ENCODE data around the gene MYO19. TPM values are rescaled to one million over a fixed set of nuclear protein-coding genes. Genes with fewer than 3 reads are reported as not detected.
A peak's percentile ranks its signal among the peaks of the same experiment; 100 is the strongest.

Gene MYO19
- total RNA-seq, 2 experiments from 2014 or later: 109 to 154 TPM

DNA sequence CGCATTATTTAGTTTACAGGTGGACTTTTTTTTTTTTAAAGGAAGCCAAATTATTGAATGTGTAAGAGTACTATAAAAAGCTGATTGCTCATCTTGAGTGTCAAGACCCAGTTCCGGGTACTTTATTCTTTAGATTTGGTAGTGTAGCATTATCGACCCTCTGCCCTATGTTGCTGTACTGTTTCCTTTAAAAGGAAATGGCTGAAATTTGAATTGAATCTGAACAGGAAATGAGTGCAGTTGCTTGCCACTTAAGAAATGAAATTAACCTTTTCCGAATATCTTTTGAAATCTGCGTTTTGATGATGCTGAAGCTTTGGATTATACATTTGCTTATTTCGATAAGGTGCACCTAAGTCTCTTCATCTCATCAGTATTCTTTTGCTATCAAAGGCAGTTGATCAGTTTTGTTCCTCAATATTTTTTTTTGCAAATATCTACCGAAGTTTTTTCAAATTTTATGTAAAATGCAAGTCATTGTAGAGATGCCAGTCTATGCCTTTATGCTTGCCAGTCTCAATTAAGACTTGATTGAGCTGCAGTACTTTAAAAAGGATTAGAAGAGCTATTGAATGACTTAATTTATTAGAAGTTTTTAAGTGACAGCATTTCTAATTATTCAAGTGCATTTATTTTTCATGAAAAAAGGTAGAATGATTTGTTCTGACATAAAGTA lies 11.9 kb upstream of the MYO19 start:
- intact Hi-C loops (cut with micrococcal nuclease; ENCODE audit: unreplicated experiment): no loop called here
- Histone ChIP-seq H3K9me2 (ENCODE audit: insufficient read depth, low read length) (no peaks in the 10 kb centered on the region), H3K27ac (ENCODE audit: low read depth, low read length, poor library complexity, severe bottlenecking) (peak overlapping the region; percentile 95), H3K9me3 (ENCODE audit: low read length) (no peaks in the 10 kb centered on the region), H3K79me2 (ENCODE audit: insufficient read depth, low read depth, low read length) (peaks cover 78% of the 10 kb centered on the region), H2AFZ (ENCODE audit: low read length) (no peak overlapping the region), H3K4me2 (ENCODE audit: low read length) (peak overlapping the region; percentile 98), H3K4me3 (ENCODE audit: low read depth, low read length, poor library complexity, severe bottlenecking) (peak overlapping the region; percentile 97), H4K20me1 (ENCODE audit: insufficient read depth, low read length) (peaks cover 36% of the 10 kb centered on the region), H3K36me3 (ENCODE audit: insufficient read depth, low read length) (peaks cover 45% of the 10 kb centered on the region), H3K4me1 (ENCODE audit: insufficient read depth, low read length, poor library complexity, severe bottlenecking) (peaks cover 50% of the 10 kb centered on the region)
- BruUV-seq (replicated peaks): no TSS peak
- peak; percentile 52 for DNase-seq (ENCODE audit: low spot score)
- ChIA-PET CTCF (ENCODE audit: unreplicated experiment) (interaction anchor here (1.0 kb wide), 1 partner anchor 11 kb away, joined by 3 read pairs; no protein-coding TSS in a partner anchor), POLR2A (interaction anchor here (0.6 to 1.3 kb wide), 5 partner anchors 10 to 350 kb away, joined by 3 to 4 read pairs (median 4); partner anchors contain the start of gene MRM1)
- TF ChIP-seq EZH2phosphoT487 (IDR thresholded peaks at IDR 0.05; ENCODE audit: borderline replicate concordance, low read depth, low read length): no peak

DNA sequence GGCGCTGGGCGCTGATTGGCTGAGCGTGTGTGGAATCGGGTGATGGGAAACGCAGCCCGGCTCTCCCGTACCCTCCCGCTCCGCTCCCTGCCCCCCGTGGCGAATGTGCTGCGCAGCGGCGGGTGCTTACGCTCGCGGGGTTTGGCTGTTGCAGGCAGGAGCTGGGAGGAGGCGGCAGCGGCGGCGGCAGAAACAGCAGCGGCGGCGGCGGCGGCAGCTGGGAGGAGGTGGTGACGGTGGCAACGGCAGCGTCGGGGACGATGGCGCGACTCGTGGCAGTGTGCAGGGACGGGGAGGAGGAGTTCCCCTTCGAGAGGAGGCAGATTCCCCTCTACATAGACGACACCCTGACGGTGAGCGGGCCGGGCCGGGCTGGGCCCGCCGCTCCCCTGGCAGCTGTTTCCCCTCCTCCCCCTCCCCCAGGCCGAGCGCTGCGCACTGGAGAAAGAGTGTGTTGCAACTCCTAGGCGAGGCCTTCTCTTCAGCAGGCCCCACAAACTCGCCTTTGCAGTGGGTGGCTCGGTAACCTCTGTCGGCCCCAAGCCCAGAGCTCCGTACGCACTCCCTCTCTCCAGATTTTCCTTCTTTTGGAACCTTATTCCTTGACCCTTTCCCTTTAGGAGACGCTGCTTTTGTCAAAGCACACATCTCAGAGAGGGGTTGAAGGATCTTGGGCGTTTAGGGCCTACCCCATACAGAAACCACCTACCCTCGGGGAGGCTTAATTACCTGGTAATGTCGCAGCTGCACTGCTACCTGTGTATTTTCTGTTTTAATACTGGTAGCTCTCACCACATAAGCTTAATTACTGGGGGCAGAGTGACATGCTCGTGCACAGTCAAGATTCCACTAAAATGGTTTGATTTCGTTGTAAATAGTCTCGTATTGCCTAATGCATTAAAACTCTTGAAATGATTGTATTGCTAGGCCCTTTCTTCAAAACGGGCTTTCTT lies 11.1 kb upstream of the MYO19 start:
- TF ChIP-seq, protein P1, sequence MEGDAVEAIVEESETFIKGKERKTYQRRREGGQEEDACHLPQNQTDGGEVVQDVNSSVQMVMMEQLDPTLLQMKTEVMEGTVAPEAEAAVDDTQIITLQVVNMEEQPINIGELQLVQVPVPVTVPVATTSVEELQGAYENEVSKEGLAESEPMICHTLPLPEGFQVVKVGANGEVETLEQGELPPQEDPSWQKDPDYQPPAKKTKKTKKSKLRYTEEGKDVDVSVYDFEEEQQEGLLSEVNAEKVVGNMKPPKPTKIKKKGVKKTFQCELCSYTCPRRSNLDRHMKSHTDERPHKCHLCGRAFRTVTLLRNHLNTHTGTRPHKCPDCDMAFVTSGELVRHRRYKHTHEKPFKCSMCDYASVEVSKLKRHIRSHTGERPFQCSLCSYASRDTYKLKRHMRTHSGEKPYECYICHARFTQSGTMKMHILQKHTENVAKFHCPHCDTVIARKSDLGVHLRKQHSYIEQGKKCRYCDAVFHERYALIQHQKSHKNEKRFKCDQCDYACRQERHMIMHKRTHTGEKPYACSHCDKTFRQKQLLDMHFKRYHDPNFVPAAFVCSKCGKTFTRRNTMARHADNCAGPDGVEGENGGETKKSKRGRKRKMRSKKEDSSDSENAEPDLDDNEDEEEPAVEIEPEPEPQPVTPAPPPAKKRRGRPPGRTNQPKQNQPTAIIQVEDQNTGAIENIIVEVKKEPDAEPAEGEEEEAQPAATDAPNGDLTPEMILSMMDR (conservative IDR thresholded peaks at IDR 0.05; ENCODE audit: low read length): no peak
- TF ChIP-seq EZH2phosphoT487 (IDR thresholded peaks at IDR 0.05; ENCODE audit: borderline replicate concordance, low read depth, low read length): no peak
- Histone ChIP-seq H4K20me1 (ENCODE audit: insufficient read depth, low read length) (peaks cover 36% of the 10 kb centered on the region), H3K27ac (ENCODE audit: low read depth, low read length, poor library complexity, severe bottlenecking) (peak overlapping the region; percentile 95), H2AFZ (ENCODE audit: low read length) (no peak overlapping the region), H3K4me3 (ENCODE audit: low read depth, low read length, poor library complexity, severe bottlenecking) (peak overlapping the region; percentile 97), H3K9me2 (ENCODE audit: insufficient read depth, low read length) (no peaks in the 10 kb centered on the region), H3K4me1 (ENCODE audit: insufficient read depth, low read length, poor library complexity, severe bottlenecking) (peaks cover 41% of the 10 kb centered on the region), H3K79me2 (ENCODE audit: insufficient read depth, low read depth, low read length) (peaks cover 69% of the 10 kb centered on the region), H3K4me2 (ENCODE audit: low read length) (peak overlapping the region; percentile 98), H3K36me3 (ENCODE audit: insufficient read depth, low read length) (peaks cover 48% of the 10 kb centered on the region), H3K9me3 (ENCODE audit: low read length) (no peaks in the 10 kb centered on the region)
- BruUV-seq (replicated peaks): no TSS peak
- ChIA-PET POLR2A (interaction anchor here (0.9 to 1.3 kb wide), 6 partner anchors 9 to 55 kb away, joined by 3 to 5 read pairs (median 4); partner anchors contain the start of gene MRM1), CTCF (ENCODE audit: unreplicated experiment) (interaction anchor here (0.6 to 1.0 kb wide), 2 partner anchors 10 to 707 kb away, joined by 3 to 5 read pairs; no protein-coding TSS in a partner anchor)
- peak; percentile 96 for DNase-seq (ENCODE audit: low spot score)
- intact Hi-C loops (cut with micrococcal nuclease; ENCODE audit: unreplicated experiment): loop anchor here (2.0 kb wide), 1 partner anchor 55 kb away; the partner anchor contains the start of gene MRM1

DNA sequence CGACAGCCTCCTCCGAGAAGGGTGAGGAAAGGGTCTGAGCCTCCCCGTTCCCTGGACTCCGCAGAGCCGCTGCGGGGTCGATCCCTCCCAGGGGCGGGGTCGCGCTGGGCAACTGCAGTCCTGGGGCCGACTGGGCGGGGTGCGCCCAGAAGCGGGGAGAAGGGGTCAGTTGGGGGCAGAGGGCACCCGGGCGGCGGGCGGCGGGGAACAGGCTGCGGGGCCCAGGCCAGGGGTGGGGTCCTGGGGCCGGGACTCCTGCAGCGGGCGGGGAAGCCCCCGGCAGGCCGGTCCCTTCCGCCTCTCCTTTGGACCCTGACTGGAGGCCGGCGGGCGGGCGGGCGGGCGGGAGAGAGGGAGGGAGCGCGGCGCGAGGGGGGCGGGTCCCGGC lies 10.4 kb upstream of the MYO19 start:
- peaks cover 63% of the 10 kb centered on the region for H3K79me2 ChIP-seq (ENCODE audit: insufficient read depth, low read depth, low read length)
- no TSS peak for BruUV-seq (replicated peaks)
- peaks cover 49% of the 10 kb centered on the region for H3K36me3 ChIP-seq (ENCODE audit: insufficient read depth, low read length)
- H3K9me3 ChIP-seq (ENCODE audit: low read length): no peaks in the 10 kb centered on the region
- intact Hi-C loops (cut with micrococcal nuclease; ENCODE audit: unreplicated experiment): loop anchor here (2.0 kb wide), 1 partner anchor 56 kb away; the partner anchor contains the start of gene MRM1
- peaks cover 35% of the 10 kb centered on the region for H3K4me1 ChIP-seq (ENCODE audit: insufficient read depth, low read length, poor library complexity, severe bottlenecking)
- H3K9me2 ChIP-seq (ENCODE audit: insufficient read depth, low read length): no peaks in the 10 kb centered on the region
- DNase-seq (ENCODE audit: low spot score): no peak
- peak overlapping the region; percentile 97 for H3K4me3 ChIP-seq (ENCODE audit: low read depth, low read length, poor library complexity, severe bottlenecking)
- no peak overlapping the region; the same call in 1 of the 2 replicates for H2AFZ ChIP-seq (ENCODE audit: low read length)
- peaks cover 29% of the 10 kb centered on the region for H4K20me1 ChIP-seq (ENCODE audit: insufficient read depth, low read length)
- TF ChIP-seq, protein P1 (conservative IDR thresholded peaks at IDR 0.05; ENCODE audit: low read length): no peak
- no peak for TF ChIP-seq EZH2phosphoT487 (IDR thresholded peaks at IDR 0.05; ENCODE audit: borderline replicate concordance, low read depth, low read length)
- ChIA-PET POLR2A (interaction anchor here (0.9 kb wide), 1 partner anchor 9 kb away, joined by 4 read pairs; no protein-coding TSS in a partner anchor), CTCF (ENCODE audit: unreplicated experiment) (interaction anchor here (0.6 kb wide), 1 partner anchor 707 kb away, joined by 5 read pairs; no protein-coding TSS in a partner anchor)
- H3K4me2 ChIP-seq (ENCODE audit: low read length): peak overlapping the region; percentile 75
- H3K27ac ChIP-seq (ENCODE audit: low read depth, low read length, poor library complexity, severe bottlenecking): peak overlapping the region; percentile 95

All from OCI-LY7 (cell line).